ENCODE results near the gene SLC7A14. TPM values are rescaled to one million over a fixed set of nuclear protein-coding genes. Genes with fewer than 3 reads are reported as not detected.

Gene SLC7A14
- total and polyA plus RNA-seq, 4 donors = 0.01 to 0.06 (median 0.03) TPM; not detected in 1

- Histone ChIP-seq H3K27me3 (ENCODE audit: control insufficient read depth in 3 of 3, insufficient read depth in 3 of 3, low read length in 2 of 3) (no peaks in the 10 kb centered on the region), H3K27ac (ENCODE audit: low read depth in 1 of 2, low read length in 1 of 2) (no peak overlapping the region), H3K4me3 (no peak overlapping the region), H3K9me3 (ENCODE audit: control insufficient read depth in 4 of 4, insufficient read depth in 3 of 4, low read length in 3 of 4) (no peaks in the 10 kb centered on the region), H3K36me3 (ENCODE audit: control insufficient read depth in 4 of 4, insufficient read depth in 4 of 4, low read length in 4 of 4) (no peaks in the 10 kb centered on the region), H3K9ac (ENCODE audit: insufficient read depth in 1 of 2, low read length in 2 of 2) (no peak overlapping the region), H3K4me1 (ENCODE audit: control insufficient read depth in 5 of 5, insufficient read depth in 5 of 5, low read length in 5 of 5) (peaks cover 0 to 5% (median 0%) of the 10 kb centered on the region in 5 donors)
- DNase-seq = no peak
- WGBS, 2 donors = 51% methylated on average over 2 of the region's 2 CpGs
- no peak for ATAC-seq (ENCODE audit: insufficient read depth, low FRiP score)
- no peak for TF ChIP-seq CTCF (IDR thresholded peaks at IDR 0.05; ENCODE audit: control extremely low read depth, extremely low read depth)
These were observed 64.9 kb downstream of the SLC7A14 start for GRCh38 chr3:170520996-170521395.

- no peak overlapping the region for H3K27ac ChIP-seq (ENCODE audit: low read depth in 1 of 2, low read length in 1 of 2)
- H3K36me3 ChIP-seq (ENCODE audit: control insufficient read depth in 4 of 4, insufficient read depth in 4 of 4, low read length in 4 of 4) = no peaks in the 10 kb centered on the region
- H3K4me1 ChIP-seq (ENCODE audit: control insufficient read depth in 5 of 5, insufficient read depth in 5 of 5, low read length in 5 of 5) = peaks cover 0 to 2% (median 0%) of the 10 kb centered on the region in 5 donors
- 77 to 78% methylated on average over 3 of the region's 3 CpGs for WGBS, 2 donors
- DNase-seq (no peak), ATAC-seq (ENCODE audit: insufficient read depth, low FRiP score) (no peak)
- H3K4me3 ChIP-seq = no peak overlapping the region
- H3K9me3 ChIP-seq (ENCODE audit: control insufficient read depth in 4 of 4, insufficient read depth in 3 of 4, low read length in 3 of 4) = peaks cover 0 to 2% (median 0%) of the 10 kb centered on the region in 4 donors
- no peak for TF ChIP-seq CTCF (IDR thresholded peaks at IDR 0.05; ENCODE audit: control extremely low read depth, extremely low read depth)
- no peaks in the 10 kb centered on the region for H3K27me3 ChIP-seq (ENCODE audit: control insufficient read depth in 3 of 3, insufficient read depth in 3 of 3, low read length in 2 of 3)
- no peak overlapping the region for H3K9ac ChIP-seq (ENCODE audit: insufficient read depth in 1 of 2, low read length in 2 of 2)
These were observed 68.5 kb downstream of the SLC7A14 start for GRCh38 chr3:170517242-170517945.

GRCh38 chr3:170513642-170514041, 72.2 kb downstream of the SLC7A14 start:
- 80 to 88% methylated on average over 2 of the region's 2 CpGs for WGBS, 2 donors
- no peaks in the 10 kb centered on the region for H3K27me3 ChIP-seq (ENCODE audit: control insufficient read depth in 3 of 3, insufficient read depth in 3 of 3, low read length in 2 of 3)
- no peak for ATAC-seq (ENCODE audit: insufficient read depth, low FRiP score)

More at GRCh38 chr3:170513642-170514041, 72.2 kb downstream of the SLC7A14 start:
- H3K9me3 ChIP-seq (ENCODE audit: control insufficient read depth in 4 of 4, insufficient read depth in 3 of 4, low read length in 3 of 4) = peaks cover 0 to 2% (median 0%) of the 10 kb centered on the region in 4 donors
- H3K27ac ChIP-seq (ENCODE audit: low read depth in 1 of 2, low read length in 1 of 2) = no peak overlapping the region
- no peaks in the 10 kb centered on the region for H3K4me1 ChIP-seq (ENCODE audit: control insufficient read depth in 5 of 5, insufficient read depth in 5 of 5, low read length in 5 of 5)
- DNase-seq = no peak
- no peak overlapping the region for H3K4me3 ChIP-seq
- no peak for TF ChIP-seq CTCF (IDR thresholded peaks at IDR 0.05; ENCODE audit: control extremely low read depth, extremely low read depth)
- H3K9ac ChIP-seq (ENCODE audit: insufficient read depth in 1 of 2, low read length in 2 of 2) = no peak overlapping the region
- H3K36me3 ChIP-seq (ENCODE audit: control insufficient read depth in 4 of 4, insufficient read depth in 4 of 4, low read length in 4 of 4) = no peaks in the 10 kb centered on the region

Data from lung (tissue), 12 donors.